Measurements from ENCODE around the gene SEMA4D.

- TF ChIP-seq TAF1 (IDR thresholded peaks at IDR 0.05; ENCODE audit: borderline replicate concordance, low read depth, low read length), result no peak
- no peak for TF ChIP-seq POLR2A (IDR thresholded peaks at IDR 0.05; ENCODE audit: low read depth, low read length)
- TF ChIP-seq POLR2AphosphoS5 (IDR thresholded peaks at IDR 0.05; ENCODE audit: low read depth, low read length), result no peak
Measured at GRCh38 chr9:89409466-89409865, 88.4 kb downstream of the SEMA4D start.

All from GM12892 (cell line).